ENCODE results near the gene SRD5A1. TPM values are rescaled to one million over a fixed set of nuclear protein-coding genes. Genes with fewer than 3 reads are reported as not detected.

The SRD5A1 gene
- total RNA-seq, 6 experiments from 2014 or later, result 24.0 to 28.5 (median 26.6) TPM

DNA sequence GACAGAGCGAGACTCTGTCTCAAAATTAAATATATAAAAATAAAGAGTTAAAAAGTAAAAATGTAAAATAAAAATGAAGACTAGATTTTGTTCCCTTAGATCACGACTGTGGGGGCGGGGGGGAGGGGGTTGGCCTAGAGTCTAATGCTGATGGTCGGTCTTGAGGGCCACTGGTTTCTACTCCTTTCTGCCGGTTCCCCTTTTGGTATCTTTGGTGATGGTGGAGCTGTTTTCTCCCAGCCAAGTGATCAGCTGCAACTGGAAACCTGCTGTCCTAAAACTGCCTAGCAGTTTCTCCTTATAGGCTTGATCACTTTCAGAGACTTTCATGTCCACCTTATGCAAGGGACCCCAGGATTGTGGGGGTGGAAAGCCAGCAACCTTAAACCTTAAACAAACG is 1.1 kb downstream of the SRD5A1 start:
- Mint-ChIP-seq H3K4me1 (ENCODE audit: low read depth) (peaks cover 44% of the 10 kb centered on the region), H3K9me3 (no peaks in the 10 kb centered on the region), H3K4me3 (peak overlapping the region; percentile 100), H3K27ac (peak overlapping the region; percentile 73), H3K27me3 (ENCODE audit: insufficient read depth) (no peaks in the 10 kb centered on the region; the same call in 1 of the 2 replicates), H3K36me3 (ENCODE audit: low read depth) (peaks cover 31% of the 10 kb centered on the region)
- no peak for TF ChIP-seq CTCF (IDR thresholded peaks at IDR 0.05)
- DNase-seq, result no peak

DNA sequence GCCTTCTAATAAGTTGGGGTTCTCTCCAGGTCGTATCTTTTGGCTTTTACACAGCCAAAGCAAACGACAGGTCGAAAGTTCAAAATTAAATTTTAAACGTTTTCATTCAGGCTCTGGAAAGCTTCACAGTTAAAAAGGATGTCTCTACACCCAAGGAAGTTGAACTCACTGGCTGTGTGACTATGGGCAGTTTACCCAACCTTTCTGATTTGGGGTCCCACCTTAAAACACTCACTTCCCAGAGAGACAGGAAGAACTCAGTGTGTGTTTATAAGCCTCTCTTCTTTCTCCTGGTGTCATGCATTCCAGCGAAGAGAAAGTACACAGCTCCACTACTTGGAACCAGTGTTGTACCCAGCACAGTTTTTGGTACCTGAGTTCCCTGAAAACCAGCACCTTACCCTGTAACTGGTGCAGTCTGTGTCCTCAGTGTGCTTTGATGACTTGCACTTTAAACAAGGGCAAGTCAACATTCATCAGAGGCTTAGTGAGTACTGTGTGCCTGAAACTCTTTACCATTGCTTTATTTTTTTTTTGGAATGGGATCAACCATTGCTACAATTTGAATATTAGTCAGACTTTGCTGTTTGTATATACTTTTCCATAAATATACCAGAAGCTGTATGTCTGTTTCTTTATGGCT is 1.7 kb downstream of the SRD5A1 start:
- DNase-seq, result peak; percentile 8
- Mint-ChIP-seq H3K4me3 (peak overlapping the region; percentile 100), H3K36me3 (ENCODE audit: low read depth) (peaks cover 25% of the 10 kb centered on the region), H3K27ac (peak overlapping the region; percentile 60), H3K9me3 (no peaks in the 10 kb centered on the region), H3K4me1 (ENCODE audit: low read depth) (peaks cover 38% of the 10 kb centered on the region), H3K27me3 (ENCODE audit: insufficient read depth) (no peaks in the 10 kb centered on the region; the same call in 1 of the 2 replicates)
- TF ChIP-seq CTCF (IDR thresholded peaks at IDR 0.05), result no peak

GRCh38 chr5:6636293-6636692 is 3.1 kb downstream of the SRD5A1 start:
- no peak overlapping the region for H3K4me3 Mint-ChIP-seq
- TF ChIP-seq CTCF (IDR thresholded peaks at IDR 0.05), result no peak
- no peak for DNase-seq
- H3K4me1 Mint-ChIP-seq (ENCODE audit: low read depth), result peaks cover 33% of the 10 kb centered on the region
- no peak overlapping the region for H3K27ac Mint-ChIP-seq
- peaks cover 15% of the 10 kb centered on the region for H3K36me3 Mint-ChIP-seq (ENCODE audit: low read depth)
- no peaks in the 10 kb centered on the region for H3K9me3 Mint-ChIP-seq
- H3K27me3 Mint-ChIP-seq (ENCODE audit: insufficient read depth), result no peaks in the 10 kb centered on the region; the same call in 1 of the 2 replicates

- H3K4me3 Mint-ChIP-seq, result no peak overlapping the region
- H3K36me3 Mint-ChIP-seq (ENCODE audit: low read depth), result peaks cover 11% of the 10 kb centered on the region
- DNase-seq, result no peak
- H3K9me3 Mint-ChIP-seq, result no peaks in the 10 kb centered on the region
- no peak for TF ChIP-seq CTCF (IDR thresholded peaks at IDR 0.05)
- H3K4me1 Mint-ChIP-seq (ENCODE audit: low read depth), result peaks cover 29% of the 10 kb centered on the region
- H3K27me3 Mint-ChIP-seq (ENCODE audit: insufficient read depth), result no peaks in the 10 kb centered on the region; the same call in 1 of the 2 replicates
- H3K27ac Mint-ChIP-seq, result peak overlapping the region; percentile 14; the same call in 1 of the 2 replicates
Measured at GRCh38 chr5:6637022-6637421, 3.8 kb downstream of the SRD5A1 start.

DNA sequence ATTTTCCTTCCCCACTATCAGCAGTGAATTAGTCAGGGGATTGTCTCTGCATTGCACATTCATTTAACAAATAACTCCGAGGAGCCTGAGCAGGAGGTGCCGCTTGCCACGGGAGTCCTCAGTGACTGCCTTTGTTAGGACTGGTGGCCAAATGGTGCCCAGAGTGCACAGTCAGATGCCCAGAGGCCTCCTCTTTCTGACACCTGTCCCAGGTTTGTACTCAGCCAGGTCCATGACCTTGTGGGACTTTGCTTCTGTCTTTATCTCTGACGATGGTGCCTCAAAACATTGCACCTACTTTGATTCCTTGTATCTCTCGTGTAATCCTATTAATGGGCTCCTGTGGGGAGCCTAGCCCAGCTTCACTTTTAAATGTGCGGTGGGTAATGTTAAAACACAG is 4.3 kb downstream of the SRD5A1 start:
- DNase-seq, result no peak
- H3K9me3 Mint-ChIP-seq, result no peaks in the 10 kb centered on the region
- peaks cover 6% of the 10 kb centered on the region for H3K36me3 Mint-ChIP-seq (ENCODE audit: low read depth)
- TF ChIP-seq CTCF (IDR thresholded peaks at IDR 0.05), result no peak
- no peaks in the 10 kb centered on the region; the same call in 1 of the 2 replicates for H3K27me3 Mint-ChIP-seq (ENCODE audit: insufficient read depth)
- H3K4me3 Mint-ChIP-seq, result no peak overlapping the region
- H3K4me1 Mint-ChIP-seq (ENCODE audit: low read depth), result peaks cover 23% of the 10 kb centered on the region
- peak overlapping the region; percentile 14 for H3K27ac Mint-ChIP-seq
